Endothelial cell of umbilical vein (primary cell): ENCODE data around the gene SHISA9. TPM values are rescaled to one million over a fixed set of nuclear protein-coding genes. Genes with fewer than 3 reads are reported as not detected.

Experiments
- BruUV-seq: library from RNA; stranded (reverse); fragments of 400-500 nt; replicated peaks from 2 replicates; lab custom pipeline; 2021; lab: Mats Ljungman, UMichigan
- CTCF ChIA-PET: fragments of 300-600, 350-600 bp; sonication (Branson Sonifier 250); formaldehyde crosslinking; loops from one replicate; lab custom pipeline; 2021; ENCODE audit warnings: antibody characterized with exemption, inconsistent platforms; lab: Charles Lee
- POLR2A ChIA-PET: fragments of 300-600, 350-600 bp; sonication (Branson Sonifier 250); formaldehyde crosslinking; loops from one replicate; lab custom pipeline; 2021; ENCODE audit warnings: antibody characterized with exemption, inconsistent platforms; lab: Charles Lee
- DNase-seq: peaks from one replicate; pipeline ENCODE4 v3.0.0-alpha.2; 2011; ENCODE audit warnings: low read depth, low spot score
- FAIRE-seq: peaks from 2 replicates; lab custom pipeline; 2011; peaks lifted over from hg19 to GRCh38; lab: Jason Lieb, UNC
- H2AFZ ChIP-seq: 2 replicates; pipeline ENCODE4 v1.6.0; 2012; ENCODE audit warnings: low read depth, low read length, control low read depth, inconsistent platforms
- H3K27ac ChIP-seq: 2 replicates; pipeline ENCODE4 v1.5.1; 2011; ENCODE audit warnings: low read depth, mild to moderate bottlenecking, control low read depth, low read length, moderate library complexity; ENCODE audit not compliant: insufficient read depth
- H3K27me3 ChIP-seq, 2 experiments: 2 replicates each; pipeline versions ENCODE4 v1.6.0 to v1.6.1; 2011; ENCODE audit warnings: low read length in 2 of 2, mixed read lengths in 1 of 2; ENCODE audit not compliant: control insufficient read depth in 2 of 2, insufficient read depth in 2 of 2
- H3K36me3 ChIP-seq, 2 experiments: 2 replicates in 1 of 2; 3 replicates in 1 of 2; pipeline ENCODE4 v1.5.1; 2011; ENCODE audit warnings: low read length in 2 of 2, mild to moderate bottlenecking in 1 of 2, moderate library complexity in 1 of 2; ENCODE audit not compliant: control insufficient read depth in 2 of 2, insufficient read depth in 2 of 2; ENCODE audit errors: extremely low read depth in 1 of 2
- H3K4me1 ChIP-seq: 3 replicates; pipeline ENCODE4 v1.5.1; 2011; ENCODE audit warnings: mild to moderate bottlenecking, low read length; ENCODE audit not compliant: control insufficient read depth, insufficient read depth; ENCODE audit errors: extremely low read depth
- H3K4me2 ChIP-seq: 2 replicates; pipeline ENCODE4 v1.6.1; 2011; ENCODE audit warnings: low read length, control low read depth, mixed read lengths; ENCODE audit not compliant: insufficient read depth
- H3K4me3 ChIP-seq, 3 experiments: fragments of 200-600 bp in 1 of 3; sonication (generic), shearing (Covaris generic) in 1 of 3; replicated peaks in 1 of 3; 2 replicates each; pipeline ENCODE4 v1.5.1; 2011 to 2016; ENCODE audit warnings: control low read depth in 3 of 3, low read length in 3 of 3, mild to moderate bottlenecking in 2 of 3, inconsistent platforms in 1 of 3, low read depth in 1 of 3, moderate library complexity in 1 of 3; ENCODE audit not compliant: insufficient read depth in 1 of 3
- H3K79me2 ChIP-seq: 2 replicates; pipeline ENCODE4 v1.6.0; 2012; ENCODE audit warnings: low read length, inconsistent platforms; ENCODE audit not compliant: control insufficient read depth, insufficient read depth
- H3K9ac ChIP-seq: replicated peaks from 2 replicates; pipeline ENCODE3; 2011; ENCODE audit warnings: low read length, control low read depth; ENCODE audit not compliant: insufficient read depth; ENCODE audit errors: extremely low read depth
- H3K9me1 ChIP-seq: replicated peaks from 3 replicates; pipeline ENCODE4 v1.6.0; 2011; ENCODE audit warnings: mild to moderate bottlenecking, low read length; ENCODE audit not compliant: control insufficient read depth, insufficient read depth; ENCODE audit errors: extremely low read depth
- H3K9me3 ChIP-seq: replicated peaks from 2 replicates; pipeline ENCODE4 v1.5.1; 2012; ENCODE audit warnings: low read length, inconsistent platforms; ENCODE audit not compliant: control insufficient read depth, insufficient read depth
- H4K20me1 ChIP-seq: replicated peaks from 2 replicates; pipeline ENCODE3; 2011; ENCODE audit warnings: mild to moderate bottlenecking, low read length; ENCODE audit not compliant: control insufficient read depth, insufficient read depth; ENCODE audit errors: extremely low read depth
- CTCF ChIP-seq, 2 donors: IDR thresholded peaks; 1 replicate in 1 of 2; 2 replicates in 1 of 2; pipeline ENCODE4 v1.5.1; 2011; ENCODE audit warnings: low read length in 2 of 2, mild to moderate bottlenecking in 2 of 2, moderate library complexity in 2 of 2, control low read depth in 1 of 2, inconsistent platforms in 1 of 2, low read depth in 1 of 2; ENCODE audit not compliant: insufficient read depth in 1 of 2; ENCODE audit errors: extremely low read depth in 1 of 2
- EZH2 ChIP-seq: IDR thresholded peaks from 2 replicates; pipeline ENCODE4 v1.6.1; 2012; ENCODE audit warnings: borderline replicate concordance, low read depth, mild to moderate bottlenecking, moderate library complexity, low read length, inconsistent platforms; ENCODE audit not compliant: severe bottlenecking
- FOS ChIP-seq: IDR thresholded peaks from 2 replicates; pipeline ENCODE4 v1.6.1; 2011; ENCODE audit warnings: mild to moderate bottlenecking, low read length, moderate library complexity, borderline replicate concordance; ENCODE audit not compliant: insufficient read depth
- GATA2 ChIP-seq: IDR thresholded peaks from 2 replicates; pipeline ENCODE4 v1.7.0; 2011; ENCODE audit warnings: low read depth, mild to moderate bottlenecking, moderate library complexity, mixed read lengths, low read length; ENCODE audit not compliant: insufficient read length, insufficient read depth
- JUN ChIP-seq: IDR thresholded peaks from 2 replicates; pipeline ENCODE4 v1.6.1; 2011; ENCODE audit warnings: borderline replicate concordance, low read depth; ENCODE audit not compliant: insufficient read length, insufficient read depth
- MYC ChIP-seq: IDR thresholded peaks from one replicate; pipeline ENCODE4 v1.6.1; 2011; ENCODE audit warnings: mild to moderate bottlenecking, low read depth, low read length
- POLR2A ChIP-seq: IDR thresholded peaks from 2 replicates; pipeline ENCODE4 v1.6.1; 2012; ENCODE audit warnings: low read depth, mild to moderate bottlenecking, control low read depth, low read length
- POLR2AphosphoS5 ChIP-seq: IDR thresholded peaks from 2 replicates; pipeline ENCODE4 v1.6.1; 2012; ENCODE audit warnings: low read depth, mild to moderate bottlenecking, control low read depth, low read length, moderate library complexity; ENCODE audit not compliant: insufficient read depth
- dilution Hi-C: fragments of 300-500 bp; cut with MboI; formaldehyde crosslinking; loops from one replicate; pipeline ENCODE4 v1.15.0; 2019; ENCODE audit warnings: low sequenced_read_pairs; ENCODE audit not compliant: extremely low pct_ligation_motif_present
- intact Hi-C: fragments of 100-400 bp; cut with micrococcal nuclease; formaldehyde crosslinking; loops from one replicate; pipeline ENCODE4 v1.10.0; 2022
- polyA plus RNA-seq, 4 experiments: library from polyadenylated mRNA; depleted of rRNA in 3 of 4; stranded (reverse) in 3 of 4; unstranded in 1 of 4; fragments of >200 nt; gene quantifications; 2 replicates each; pipeline versions ENCODE4 v1.2.1 to v1.2.3, GENCODE V29; 2011 to 2012; ENCODE audit warnings: missing spikeins in 1 of 4
- total RNA-seq: library from RNA; stranded (reverse); gene quantifications from 2 replicates; pipeline ENCODE4 v1.2.3, GENCODE V29; 2021
- TF ChIP-seq, protein P1 (sequence below): IDR thresholded peaks from 2 replicates; pipeline ENCODE4 v1.6.1; 2011; ENCODE audit not compliant: insufficient read depth, insufficient read length

Gene SHISA9
- total and polyA plus RNA-seq, 2 donors (not counting 3 experiments of a cell fraction or from before 2014, with no cell fraction given): not detected

- intact Hi-C loops (no loop called here), dilution Hi-C loops (no loop called here)
- H3K9ac ChIP-seq: no peak overlapping the region
- no peak overlapping the region for H3K4me3 ChIP-seq
- CTCF ChIA-PET: no interaction called here
- no peak for DNase-seq
- no peak overlapping the region for H3K4me2 ChIP-seq
- H3K27me3 ChIP-seq: no peaks in the 10 kb centered on the region
- BruUV-seq: no TSS peak
- no peaks in the 10 kb centered on the region for H3K9me1 ChIP-seq
- no peak overlapping the region for H3K27ac ChIP-seq
- H4K20me1 ChIP-seq: no peaks in the 10 kb centered on the region
- no peak for TF ChIP-seq GATA2
- no peak for TF ChIP-seq POLR2AphosphoS5
- TF ChIP-seq EZH2: no peak
- no peak for TF ChIP-seq FOS
- no peaks in the 10 kb centered on the region for H3K79me2 ChIP-seq
- FAIRE-seq: no peak
- H3K4me1 ChIP-seq: no peaks in the 10 kb centered on the region
- POLR2A ChIA-PET: no interaction called here
- peaks cover 4% of the 10 kb centered on the region for H3K9me3 ChIP-seq
- no peak overlapping the region for H2AFZ ChIP-seq
- no peaks in the 10 kb centered on the region for H3K36me3 ChIP-seq
These were observed 254.4 kb downstream of the SHISA9 start for GRCh38 chr16:13155780-13156179.

GRCh38 chr16:13157082-13157481 is 255.7 kb downstream of the SHISA9 start:
- intact Hi-C loops: no loop called here

More at GRCh38 chr16:13157082-13157481, 255.7 kb downstream of the SHISA9 start:
- ChIA-PET CTCF (no interaction called here), POLR2A (no interaction called here)
- Histone ChIP-seq H3K4me2 (no peak overlapping the region), H2AFZ (no peak overlapping the region), H3K79me2 (no peaks in the 10 kb centered on the region), H3K9me1 (no peaks in the 10 kb centered on the region), H3K4me3 (no peak overlapping the region), H3K9ac (no peak overlapping the region), H3K4me1 (no peaks in the 10 kb centered on the region), H3K36me3 (no peaks in the 10 kb centered on the region), H4K20me1 (no peaks in the 10 kb centered on the region), H3K27me3 (no peaks in the 10 kb centered on the region), H3K9me3 (peaks cover 8% of the 10 kb centered on the region), H3K27ac (no peak overlapping the region)
- dilution Hi-C loops: no loop called here
- no peak for FAIRE-seq
- no peak for DNase-seq
- TF ChIP-seq JUN (no peak), MYC (no peak), GATA2 (no peak), FOS (no peak), POLR2AphosphoS5 (no peak), EZH2 (no peak), CTCF (IDR thresholded peaks at IDR 0.05; ENCODE audit: extremely low read depth in 1 of 2, insufficient read depth in 1 of 2, low read depth in 1 of 2, low read length in 2 of 2) (no peak), POLR2A (no peak)
- TF ChIP-seq, protein P1, sequence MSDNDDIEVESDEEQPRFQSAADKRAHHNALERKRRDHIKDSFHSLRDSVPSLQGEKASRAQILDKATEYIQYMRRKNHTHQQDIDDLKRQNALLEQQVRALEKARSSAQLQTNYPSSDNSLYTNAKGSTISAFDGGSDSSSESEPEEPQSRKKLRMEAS: no peak
- no TSS peak for BruUV-seq
